Activated T-cell treated with anti-CD3 and anti-CD28 coated beads for 4 hours (primary cell): ENCODE results near the gene KNG1.
A peak's percentile ranks its signal among the peaks of the same experiment; 100 is the strongest.
"Not testable (repeated sequence)": the region's sequence is repeated elsewhere in the genome, so short reads cannot be mapped to it uniquely, and the experiment has no call there.

Experiments used
- DNase-seq: peaks from one replicate; pipeline ENCODE4 v3.0.0-alpha.2; 2020

KNG1 gene

DNA sequence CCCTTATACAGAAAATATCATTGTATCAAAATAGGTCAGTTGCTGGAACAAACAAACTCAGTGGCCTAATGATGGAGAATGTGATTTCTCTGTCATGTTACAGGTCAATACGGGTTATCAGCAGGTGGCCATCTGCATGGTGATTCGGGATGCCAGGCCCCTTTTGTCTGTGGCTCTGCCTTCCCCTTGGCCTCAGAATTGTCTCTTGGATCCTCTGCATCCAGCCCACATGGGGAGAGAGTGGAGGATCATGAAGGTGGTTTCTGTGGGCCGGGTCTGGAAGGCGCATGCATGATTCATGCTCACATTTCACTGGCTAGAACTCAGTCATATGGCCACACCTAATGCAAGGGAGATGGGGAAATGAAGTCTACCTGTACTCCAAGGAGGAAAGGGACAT lies 6.5 kb upstream of the KNG1 start:
- not testable (repeated sequence) for DNase-seq

DNA sequence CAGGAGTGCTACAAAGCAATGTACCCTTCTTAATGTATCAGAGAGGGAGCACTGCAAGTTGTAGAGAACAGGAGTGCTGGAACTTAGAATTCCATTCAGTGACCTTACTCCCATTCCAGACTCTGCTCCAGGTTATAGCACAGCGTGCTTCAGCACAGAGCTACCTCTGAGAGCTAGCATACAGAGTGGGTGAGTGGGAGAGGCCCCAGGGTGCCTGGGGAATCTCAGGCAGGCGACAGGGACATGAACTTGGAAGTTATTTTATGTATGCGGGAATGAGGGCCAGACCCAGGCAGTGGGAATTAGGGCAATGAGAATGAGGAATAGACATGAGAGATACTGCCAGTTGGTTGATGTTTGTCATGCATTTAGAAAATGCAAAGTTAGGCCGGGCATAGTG lies 3.7 kb upstream of the KNG1 start:
- no peak for DNase-seq

DNA sequence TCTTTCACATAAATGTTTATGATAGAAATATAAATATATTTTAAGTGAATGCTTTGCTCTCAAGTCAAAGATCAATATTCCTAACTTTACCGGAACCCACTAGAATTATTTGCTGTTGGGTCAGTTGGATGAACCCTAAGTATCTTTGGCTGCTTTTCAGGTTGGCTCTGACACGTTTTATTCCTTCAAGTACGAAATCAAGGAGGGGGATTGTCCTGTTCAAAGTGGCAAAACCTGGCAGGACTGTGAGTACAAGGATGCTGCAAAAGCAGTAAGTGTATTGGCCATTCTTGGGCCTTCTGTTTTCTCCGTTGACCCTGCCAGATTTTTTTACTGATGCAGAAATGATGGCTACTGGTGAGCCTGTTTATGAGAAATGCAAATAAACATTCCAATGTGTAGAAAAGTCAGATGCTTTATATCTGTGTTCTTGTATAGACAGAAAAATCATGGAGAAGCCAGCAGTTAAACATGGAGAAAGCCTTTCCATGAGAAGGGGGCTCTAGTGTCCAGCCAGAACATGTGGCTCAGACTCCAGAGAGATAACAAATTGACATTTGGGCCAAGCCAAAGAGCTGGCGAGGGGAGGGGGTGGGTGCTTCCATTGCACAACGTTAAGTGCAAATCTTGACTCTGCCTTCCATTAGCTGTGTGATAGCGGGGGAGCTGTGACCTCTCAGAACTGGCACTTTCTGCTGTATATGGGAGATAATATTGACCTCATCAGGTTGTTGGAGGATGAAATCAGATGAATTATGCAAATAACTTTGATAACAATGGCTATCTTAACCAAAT lies 3.0 kb downstream of the KNG1 start:
- no peak for DNase-seq

DNA sequence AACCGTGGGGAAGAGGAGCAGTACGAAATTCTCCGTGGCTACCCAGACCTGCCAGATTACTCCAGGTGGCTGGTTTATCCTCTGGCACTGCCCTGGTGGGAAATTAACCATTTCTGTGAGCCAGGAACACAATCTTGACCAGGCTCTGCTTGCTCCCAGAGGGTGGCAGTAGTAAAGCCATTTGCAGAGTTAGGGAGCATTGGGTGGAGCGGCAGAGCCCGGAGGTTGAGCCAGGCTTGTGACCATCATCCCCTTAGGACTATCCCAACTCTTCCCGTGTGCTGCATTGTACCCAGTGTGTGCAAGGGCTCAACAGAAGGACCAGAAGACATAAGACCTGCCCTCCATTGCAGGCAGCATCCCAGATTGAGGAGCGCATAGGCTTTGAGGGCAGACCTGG lies 5.3 kb downstream of the KNG1 start:
- DNase-seq, result no peak

DNA sequence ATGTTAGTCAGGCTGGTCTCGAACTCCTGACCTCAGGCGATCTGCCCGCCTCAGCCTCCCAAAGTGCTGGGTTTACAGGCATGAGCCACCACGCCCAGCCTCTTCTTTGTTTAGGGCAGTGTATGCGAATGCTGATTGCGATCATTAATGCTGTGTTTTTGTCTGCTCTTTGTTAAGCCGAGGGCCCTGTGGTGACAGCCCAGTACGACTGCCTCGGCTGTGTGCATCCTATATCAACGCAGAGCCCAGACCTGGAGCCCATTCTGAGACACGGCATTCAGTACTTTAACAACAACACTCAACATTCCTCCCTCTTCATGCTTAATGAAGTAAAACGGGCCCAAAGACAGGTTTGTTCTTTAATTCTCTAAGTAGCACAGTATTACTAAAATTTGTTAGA lies 7.8 kb downstream of the KNG1 start:
- DNase-seq, result no peak

DNA sequence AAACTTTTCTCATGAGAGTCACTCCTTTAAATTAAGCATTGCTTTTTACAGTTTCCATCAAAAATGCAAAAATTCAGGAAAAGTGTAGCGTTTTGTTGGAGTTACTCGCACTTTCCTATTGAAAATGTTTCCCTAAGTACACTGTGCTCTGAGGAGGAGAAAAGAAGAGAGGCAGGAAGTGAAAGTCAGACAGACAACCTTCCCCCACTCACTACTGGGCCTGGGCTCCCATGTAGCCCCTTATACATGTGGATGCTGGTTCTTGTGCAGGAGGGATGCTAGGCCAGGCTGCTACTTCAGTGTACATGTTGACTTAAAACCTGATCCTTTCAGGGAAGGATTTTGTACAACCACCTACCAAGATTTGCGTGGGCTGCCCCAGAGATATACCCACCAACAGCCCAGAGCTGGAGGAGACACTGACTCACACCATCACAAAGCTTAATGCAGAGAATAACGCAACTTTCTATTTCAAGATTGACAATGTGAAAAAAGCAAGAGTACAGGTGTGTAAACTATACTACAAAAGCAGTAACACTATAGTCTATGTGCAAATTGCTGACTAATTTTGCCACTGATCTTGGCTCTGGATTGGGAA lies 15.1 kb downstream of the KNG1 start:
- no peak for DNase-seq

DNA sequence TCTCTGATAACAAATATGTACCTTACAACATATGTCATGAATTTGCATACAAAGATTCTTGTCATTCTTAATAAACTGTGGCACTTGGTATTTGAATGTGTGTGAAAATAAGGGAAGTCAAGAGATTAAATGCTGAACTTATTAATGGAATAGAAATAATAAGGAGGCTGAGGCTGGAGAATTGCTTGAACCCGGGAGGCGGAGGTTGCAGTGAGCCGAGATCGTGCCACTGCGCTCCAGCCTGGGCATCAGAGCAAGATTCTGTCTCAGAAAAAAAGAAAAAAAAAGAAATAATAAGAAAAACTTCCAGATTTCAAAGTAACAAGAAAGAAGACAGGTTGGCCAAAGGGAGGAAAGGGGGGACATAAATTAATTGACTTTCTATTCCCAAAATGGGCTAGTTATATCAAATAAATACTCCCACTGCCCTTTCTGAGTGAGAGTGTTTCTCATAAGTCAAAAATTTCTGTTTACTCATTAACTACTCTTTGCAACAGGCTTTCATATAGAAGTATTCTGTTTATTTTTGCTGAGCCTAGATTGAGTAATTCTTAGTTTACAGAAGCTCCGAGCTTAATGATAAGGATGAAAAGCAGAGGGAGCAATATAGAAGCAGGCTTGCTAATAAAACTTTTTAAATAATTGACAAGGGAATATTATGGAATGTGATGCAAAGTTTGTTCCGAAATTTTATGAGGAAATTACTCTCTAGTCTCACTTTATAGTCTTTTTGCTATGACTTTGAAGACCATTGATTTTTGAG lies 25.6 kb downstream of the KNG1 start:
- no peak for DNase-seq

DNA sequence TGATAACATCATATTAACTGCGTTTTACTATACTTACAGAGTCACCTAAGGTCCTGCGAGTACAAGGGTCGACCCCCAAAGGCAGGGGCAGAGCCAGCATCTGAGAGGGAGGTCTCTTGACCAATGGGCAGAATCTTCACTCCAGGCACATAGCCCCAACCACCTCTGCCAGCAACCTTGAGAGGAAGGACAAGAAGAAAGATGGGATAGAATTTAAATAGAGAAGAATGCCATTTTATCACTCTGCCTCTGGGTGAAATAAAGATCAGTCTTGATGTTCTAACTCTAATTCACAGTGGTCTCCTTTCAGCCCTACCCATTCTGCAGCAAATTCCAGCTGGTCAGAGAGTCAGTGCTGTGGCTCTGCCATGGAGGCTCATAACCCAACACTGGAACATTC lies 26.5 kb downstream of the KNG1 start:
- DNase-seq, result no peak

DNA sequence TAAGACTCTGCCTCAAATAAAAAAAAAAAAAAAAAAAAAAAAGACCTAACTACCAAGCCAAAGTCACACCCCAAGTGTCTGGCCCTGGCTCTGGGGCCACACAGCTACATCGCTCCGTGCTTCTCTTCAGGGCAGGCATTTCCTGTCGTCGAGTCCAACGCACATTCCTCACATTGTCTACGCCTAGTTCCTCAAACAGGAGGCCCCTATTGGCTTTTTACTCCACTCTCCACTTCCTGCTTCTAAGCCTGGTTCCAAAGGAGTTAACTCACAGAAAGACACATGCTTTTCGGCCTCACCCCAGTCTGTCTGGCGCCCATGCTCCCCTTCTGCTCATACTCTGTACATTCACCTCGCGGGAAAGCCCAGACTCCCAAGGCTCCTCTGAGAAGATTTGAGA lies 28.8 kb downstream of the KNG1 start:
- DNase-seq, result no peak

DNA sequence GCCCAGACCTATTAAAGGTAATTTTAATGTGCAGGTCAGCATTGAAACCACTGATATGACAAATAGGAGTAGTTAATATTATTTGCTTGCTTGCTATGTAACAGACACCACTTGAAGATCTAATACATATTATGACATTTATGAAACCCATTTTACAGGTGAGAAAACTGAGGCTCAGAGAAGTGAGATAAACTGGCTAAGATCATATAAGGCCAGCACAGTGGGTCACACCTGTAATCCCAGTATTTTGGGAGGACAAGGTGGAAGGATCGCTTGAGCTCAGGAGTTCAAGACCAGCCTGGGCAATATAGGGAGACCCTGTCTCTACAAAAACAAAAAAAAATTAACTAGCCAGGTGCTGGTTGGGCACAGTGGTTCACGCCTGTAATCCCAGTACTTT lies 33.2 kb downstream of the KNG1 start:
- DNase-seq, result no peak

DNA sequence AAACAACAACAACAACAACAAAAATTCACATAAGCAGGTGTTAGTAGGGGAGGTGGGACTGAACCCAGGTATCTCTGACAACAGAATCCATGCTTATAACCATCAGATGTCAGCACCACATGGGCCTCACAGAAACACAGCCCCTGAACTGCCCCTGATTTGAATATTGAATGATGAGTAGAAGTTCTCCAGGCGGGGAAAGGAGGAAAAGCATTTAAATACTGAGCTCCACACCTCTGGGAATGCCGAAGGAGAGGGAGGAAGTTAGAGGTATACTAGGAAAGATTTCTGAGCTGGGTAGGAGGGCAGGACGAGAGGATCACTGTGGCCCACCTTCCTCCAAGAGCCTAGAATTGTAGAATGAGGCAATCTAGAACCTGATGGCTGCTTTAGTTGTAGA lies 34.3 kb downstream of the KNG1 start:
- DNase-seq, result no peak

DNA sequence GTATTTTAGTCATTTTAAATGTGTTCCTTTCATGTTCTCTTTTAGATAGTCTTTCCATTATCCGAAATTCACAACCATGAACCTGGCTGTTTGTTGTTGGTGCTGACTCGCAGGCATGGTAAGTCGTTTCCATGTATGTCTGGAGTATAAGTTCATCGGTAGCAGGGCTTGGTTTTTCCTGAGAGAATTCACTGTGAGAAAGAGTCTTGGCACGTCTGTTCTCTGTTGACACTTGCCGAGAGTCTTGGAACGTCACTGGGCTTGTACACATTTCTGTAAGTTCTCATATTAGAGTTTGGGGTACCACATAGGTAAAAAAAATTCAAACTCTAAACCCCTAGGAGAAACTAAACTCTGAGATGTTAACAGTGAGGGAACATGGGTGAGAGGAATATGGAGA lies 36.8 kb downstream of the KNG1 start:
- no peak for DNase-seq

DNA sequence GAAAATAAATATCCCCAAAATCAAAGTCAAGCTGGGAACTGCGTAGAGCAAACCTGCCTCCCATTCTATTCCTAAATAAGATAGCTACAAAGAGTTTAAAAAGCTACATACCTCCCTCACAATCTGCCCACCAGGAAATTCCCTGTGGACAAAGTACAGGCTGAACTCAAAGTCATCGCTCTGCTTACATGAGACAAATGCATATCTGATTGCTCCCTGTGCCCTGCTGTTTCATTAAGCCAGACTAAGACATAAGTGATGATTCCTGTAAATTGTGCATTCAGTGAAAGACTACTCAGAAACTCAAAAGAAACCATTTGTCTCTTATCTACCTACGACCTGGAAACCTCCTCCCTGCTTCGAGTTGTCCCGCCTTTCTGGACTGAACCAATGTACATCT lies 37.7 kb downstream of the KNG1 start:
- DNase-seq, result no peak

DNA sequence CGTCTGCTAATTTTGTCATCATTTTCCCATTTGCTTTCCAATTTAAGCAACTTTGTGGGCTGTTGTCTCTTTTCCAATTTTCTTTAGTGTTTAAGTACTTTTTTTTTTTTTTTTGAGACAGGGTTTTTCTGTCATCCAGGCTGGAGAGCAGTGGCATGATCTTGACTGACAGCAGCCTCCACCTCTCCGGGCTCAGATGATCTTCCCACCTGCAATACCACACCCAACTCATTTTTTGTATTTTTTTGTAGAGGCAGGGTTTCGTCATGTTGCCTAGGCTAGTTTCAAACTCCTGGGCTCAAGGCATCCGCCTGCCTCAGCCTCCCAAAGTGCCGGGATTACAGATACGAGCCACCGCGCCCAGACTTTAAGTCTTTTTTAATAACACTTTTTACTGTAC lies 40.1 kb downstream of the KNG1 start:
- DNase-seq, result no peak

DNA sequence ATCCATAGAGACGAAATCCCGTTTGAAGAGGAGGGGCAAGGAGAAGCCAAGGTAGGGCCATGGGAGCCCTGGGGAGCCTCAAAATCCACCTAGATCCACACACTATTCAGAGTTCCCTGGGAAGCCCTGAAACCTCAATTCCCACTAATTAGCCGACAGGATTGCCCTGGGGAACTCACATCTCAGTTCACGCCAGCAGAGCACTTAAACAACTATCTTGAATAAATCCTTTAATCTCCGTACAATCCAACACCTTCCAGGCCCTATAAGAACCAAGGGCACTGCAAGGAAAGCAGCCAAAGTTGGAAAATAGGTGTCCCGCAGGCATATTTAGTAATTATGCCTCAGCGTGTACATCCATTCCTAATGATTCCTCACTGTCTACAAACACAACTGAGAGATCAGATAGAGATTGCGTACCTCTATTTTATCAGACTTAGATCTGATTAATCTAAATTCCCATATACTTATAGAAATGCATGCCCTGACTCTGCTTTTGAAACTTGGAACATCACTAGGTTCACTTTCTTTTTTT lies 40.6 kb downstream of the KNG1 start:
- no peak for DNase-seq

DNA sequence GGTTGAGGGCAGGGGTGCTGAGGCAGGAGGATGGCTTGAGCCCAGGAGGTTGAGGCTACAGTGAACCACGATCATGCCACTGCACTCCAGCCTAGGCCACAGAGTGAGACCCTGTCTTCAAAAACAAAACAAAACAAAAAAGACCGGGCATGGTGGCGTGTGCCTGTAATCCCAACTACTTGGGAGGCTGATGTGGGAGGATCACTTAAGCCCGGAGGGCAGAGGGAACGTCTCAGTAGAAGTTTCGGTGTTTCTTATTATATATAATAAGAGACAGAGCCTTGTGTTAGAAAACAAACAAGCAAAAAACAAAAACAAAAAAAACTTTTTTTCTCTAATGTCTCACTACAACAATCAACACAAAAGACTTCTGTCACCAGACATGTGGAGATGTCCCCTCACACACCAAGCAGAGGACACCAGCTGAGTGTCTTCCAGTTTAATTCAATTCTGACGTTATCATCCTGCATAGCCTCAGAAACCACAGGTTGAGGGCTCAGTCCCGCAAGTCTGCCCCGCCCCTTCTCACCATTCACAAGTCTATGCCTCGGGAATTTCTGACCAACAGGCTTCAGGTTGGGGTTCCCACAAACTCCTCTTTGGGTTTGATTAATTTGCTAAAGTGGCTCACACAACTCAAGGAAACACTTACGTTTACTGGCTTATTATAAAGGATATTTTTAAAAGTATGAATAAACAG lies 42.2 kb downstream of the KNG1 start:
- DNase-seq, result no peak

DNA sequence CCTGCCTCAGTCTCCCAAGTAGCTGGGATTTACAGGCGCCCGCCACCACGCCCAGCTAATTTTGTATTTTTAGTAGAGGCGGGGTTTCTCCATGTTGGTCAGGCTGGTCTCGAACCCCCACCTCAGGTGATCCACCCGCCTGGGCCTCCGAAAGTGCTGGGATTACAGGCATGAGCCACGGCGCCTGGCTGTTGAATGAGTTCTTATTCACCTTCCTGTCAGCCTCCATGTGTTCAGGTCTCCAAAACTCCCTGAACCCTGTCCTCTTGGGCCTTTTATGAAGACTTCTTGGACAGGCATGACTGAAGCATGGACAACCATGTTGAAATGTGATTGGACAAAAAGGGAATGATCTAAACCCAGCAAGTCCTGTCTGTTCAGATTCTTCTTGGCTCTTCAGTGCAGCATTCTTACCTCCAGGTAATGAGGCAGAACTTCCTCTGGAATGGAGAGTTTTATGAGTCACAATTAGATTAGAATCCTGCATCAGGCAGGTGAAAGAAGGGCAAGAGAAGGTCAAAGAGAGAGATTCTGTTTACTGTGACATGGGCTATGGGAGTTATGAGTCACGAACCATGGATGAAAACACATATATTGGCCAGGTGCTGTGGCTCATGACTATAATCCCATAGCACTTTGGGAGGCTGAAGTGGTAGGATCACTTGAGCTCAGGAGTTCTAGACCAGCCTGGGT lies 43.1 kb downstream of the KNG1 start:
- no peak for DNase-seq

DNA sequence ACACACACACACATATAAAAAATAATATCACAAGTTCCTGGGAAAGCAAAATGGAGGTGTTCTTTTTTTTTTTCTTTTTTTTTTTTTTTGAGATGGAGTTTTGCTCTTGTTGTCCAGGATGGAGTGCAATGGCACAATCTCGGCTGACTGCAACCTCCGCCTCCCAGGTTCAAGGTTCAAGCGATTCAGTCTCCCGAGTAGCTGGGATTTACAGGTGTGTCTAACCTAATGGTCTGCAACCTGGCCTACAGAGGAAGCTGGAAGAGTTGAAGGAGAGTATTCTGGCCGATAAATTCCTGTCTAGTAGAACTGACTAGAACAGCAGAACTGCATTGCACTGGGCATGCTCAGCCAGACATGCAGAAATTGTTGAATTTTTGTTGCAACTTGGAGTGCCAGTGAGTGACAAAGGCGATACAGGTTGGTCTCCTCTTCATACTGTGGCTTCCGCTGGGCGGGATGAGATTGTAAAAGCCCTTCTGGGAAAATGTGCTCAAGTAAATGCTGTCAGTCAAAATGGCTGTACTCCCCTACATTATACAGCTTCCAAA lies 43.8 kb downstream of the KNG1 start:
- DNase-seq, result no peak

DNA sequence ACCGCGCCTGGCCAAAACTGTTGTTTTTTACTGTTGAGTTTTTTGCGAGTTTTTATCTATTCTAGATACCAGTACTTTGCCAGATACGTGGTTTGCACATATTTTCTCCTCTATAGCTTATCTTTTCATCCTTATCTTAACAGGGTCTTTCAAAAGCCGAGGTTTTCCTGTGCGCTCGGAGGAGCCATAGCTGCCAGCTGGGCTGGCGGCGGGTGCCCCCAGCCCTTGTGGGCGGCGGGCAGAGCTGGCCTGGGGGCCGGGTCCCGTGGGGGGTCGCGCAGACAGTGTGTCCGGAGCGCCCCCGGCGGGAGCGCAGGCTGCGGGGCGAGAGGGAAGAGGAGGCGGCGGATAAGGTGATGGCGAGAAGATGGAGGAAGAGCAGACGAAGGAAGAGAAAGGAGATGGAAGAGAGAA lies 55.1 kb downstream of the KNG1 start:
- no peak for DNase-seq

DNA sequence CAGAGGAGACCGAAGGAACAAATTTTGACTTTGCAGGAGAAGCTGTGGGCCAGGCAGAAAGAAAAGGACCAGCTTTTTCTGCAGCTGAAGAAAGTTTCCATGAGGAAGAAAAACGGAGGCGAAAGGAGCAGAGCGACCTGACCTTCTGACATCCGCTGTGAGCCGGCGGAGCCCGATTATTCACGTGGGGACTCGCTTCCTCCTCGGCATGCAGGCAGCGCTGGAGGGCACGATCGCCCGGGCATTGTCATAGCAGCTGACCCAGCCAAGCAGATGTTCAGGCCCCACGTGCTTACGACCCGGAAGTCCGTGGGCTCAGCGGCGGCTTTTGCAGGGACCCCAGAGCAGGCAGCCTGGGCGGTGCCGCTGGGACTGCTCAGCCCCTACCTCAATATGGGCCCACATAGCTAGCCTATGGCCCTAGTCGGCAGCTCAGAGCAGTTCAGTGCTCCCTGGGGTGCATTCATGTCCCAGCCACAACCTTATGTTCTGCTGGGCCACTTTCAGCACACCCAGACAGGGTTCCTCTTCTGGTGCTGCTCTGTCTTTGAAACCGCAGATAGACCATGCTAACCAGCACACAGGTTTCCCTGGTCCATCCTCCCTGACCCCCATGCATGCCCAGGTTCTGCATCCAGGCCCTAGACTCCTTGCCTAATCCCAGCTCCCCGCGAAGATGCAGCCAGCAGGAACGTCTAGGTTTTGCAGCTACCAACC lies 55.7 kb downstream of the KNG1 start:
- peak; percentile 47 for DNase-seq

DNA sequence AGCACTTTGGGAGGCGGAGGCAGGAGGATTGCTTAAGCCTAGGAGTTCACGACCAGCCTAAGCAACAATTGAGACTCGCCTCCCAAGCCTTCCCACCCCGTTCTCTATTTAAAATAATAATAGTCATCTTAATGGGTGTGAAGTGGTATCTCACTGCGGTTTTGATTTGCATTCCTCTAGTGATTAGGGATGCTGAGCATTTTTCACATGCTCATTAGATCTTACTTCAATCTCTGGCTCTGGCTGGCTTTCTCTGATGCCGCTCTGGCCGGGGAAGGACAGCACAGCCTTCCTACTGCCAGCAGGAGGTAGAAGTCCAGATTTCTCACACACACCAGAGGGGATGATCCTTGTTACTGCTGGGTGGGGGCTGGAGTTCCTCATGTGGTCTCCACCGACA lies 58.8 kb downstream of the KNG1 start:
- DNase-seq, result no peak

DNA sequence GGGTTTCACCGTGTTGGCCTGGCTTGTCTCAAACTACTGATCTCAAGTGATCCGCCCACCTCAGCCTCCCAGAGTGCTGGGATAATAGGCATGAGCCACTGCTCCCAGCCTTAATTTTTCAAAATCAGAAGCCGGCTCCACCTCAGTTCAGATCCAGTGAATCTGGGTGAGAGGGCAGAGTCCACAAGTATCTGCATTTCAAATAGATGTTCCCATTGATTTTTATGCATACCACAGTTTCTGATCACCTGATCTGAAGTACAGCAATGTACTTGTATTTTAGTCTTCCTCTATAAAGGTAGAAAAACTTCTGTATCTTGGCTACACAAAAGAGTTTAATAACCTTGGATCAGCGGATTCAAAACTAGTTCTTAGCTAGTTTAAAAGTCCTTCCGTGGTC lies 62.0 kb downstream of the KNG1 start:
- DNase-seq, result no peak
